H1 (cell line): ENCODE results near the gene FLT1. TPM values are rescaled to one million over a fixed set of nuclear protein-coding genes. Genes with fewer than 3 reads are reported as not detected.

Source experiments
- CTCF ChIA-PET: fragments of 300-600 bp; sonication (Branson Sonifier 250); formaldehyde crosslinking; loops from one replicate; lab custom pipeline; 2021; ENCODE audit not compliant: partially characterized antibody; lab: Charles Lee
- POLR2A ChIA-PET: fragments of 300-600 bp; sonication (Branson Sonifier 250); formaldehyde crosslinking; loops from one replicate; lab custom pipeline; 2021; ENCODE audit warnings: inconsistent platforms; ENCODE audit not compliant: partially characterized antibody; lab: Charles Lee
- DNase-seq, 2 experiments: peaks; one replicate each; pipeline versions ENCODE4 v3.0.0 to v3.0.0-alpha.2; 2010 to 2022; ENCODE audit warnings: low spot score in 2 of 2, low read depth in 1 of 2, mixed read lengths in 1 of 2
- FAIRE-seq: peaks from 2 replicates; lab custom pipeline; 2011; peaks lifted over from hg19 to GRCh38; lab: Jason Lieb, UNC
- H2AFZ ChIP-seq: 2 replicates; pipeline ENCODE4 v1.8.1; 2012; ENCODE audit warnings: low read length, inconsistent platforms
- H2AK5ac ChIP-seq: 2 replicates; pipeline ENCODE4 v1.6.1; 2013; ENCODE audit warnings: low read depth, low read length
- H2BK120ac ChIP-seq: replicated peaks from 2 replicates; pipeline ENCODE3; 2013; ENCODE audit warnings: low read depth, low read length, inconsistent platforms
- H2BK12ac ChIP-seq: 2 replicates; pipeline ENCODE4 v1.6.1; 2013; ENCODE audit warnings: low read depth, low read length
- H2BK15ac ChIP-seq: 2 replicates; pipeline ENCODE4 v1.6.1; 2013; ENCODE audit warnings: low read length
- H2BK20ac ChIP-seq: 2 replicates; pipeline ENCODE4 v1.6.1; 2013; ENCODE audit warnings: low read length
- H2BK5ac ChIP-seq: 2 replicates; pipeline ENCODE4 v1.6.1; 2013; ENCODE audit warnings: low read depth, low read length
- H3K14ac ChIP-seq: 2 replicates; pipeline ENCODE4 v1.6.1; 2013; ENCODE audit warnings: inconsistent platforms; ENCODE audit not compliant: insufficient read length
- H3K18ac ChIP-seq: 2 replicates; pipeline ENCODE4 v1.6.1; 2013; ENCODE audit warnings: low read length; ENCODE audit errors: extremely low read depth
- H3K23ac ChIP-seq: 2 replicates; pipeline ENCODE4 v1.6.1; 2013; ENCODE audit warnings: inconsistent platforms; ENCODE audit not compliant: insufficient read length
- H3K23me2 ChIP-seq: 2 replicates; pipeline ENCODE4 v1.6.1; 2013; ENCODE audit warnings: low read depth, low read length
- H3K27ac ChIP-seq: 2 replicates; pipeline ENCODE4 v1.6.1; 2011; ENCODE audit warnings: low read depth, low read length, inconsistent platforms
- H3K27me3 ChIP-seq, 4 experiments: replicated peaks in 1 of 4; 1 replicate in 1 of 4; 2 replicates in 3 of 4; pipeline versions ENCODE4 v1.6.1 to v1.8.1; 2011 to 2013; ENCODE audit warnings: low read length in 3 of 4, mild to moderate bottlenecking in 3 of 4, inconsistent platforms in 2 of 4, mixed read lengths in 2 of 4, moderate library complexity in 1 of 4; ENCODE audit not compliant: control insufficient read depth in 3 of 4, insufficient read depth in 3 of 4; ENCODE audit errors: extremely low read depth in 1 of 4
- H3K36me3 ChIP-seq, 4 experiments: 2 replicates each; pipeline versions ENCODE4 v1.6.1 to v1.8.1; 2011 to 2013; ENCODE audit warnings: mild to moderate bottlenecking in 4 of 4, low read length in 3 of 4, moderate library complexity in 2 of 4, control low read depth in 1 of 4, inconsistent platforms in 1 of 4; ENCODE audit not compliant: insufficient read depth in 4 of 4, control insufficient read depth in 2 of 4
- H3K4ac ChIP-seq: replicated peaks from 2 replicates; pipeline ENCODE3; 2013; ENCODE audit warnings: low read length, low read depth, mixed read lengths, inconsistent platforms; ENCODE audit not compliant: insufficient read length
- H3K4me1 ChIP-seq, 4 experiments: replicated peaks in 1 of 4; 1 replicate in 1 of 4; 2 replicates in 3 of 4; pipeline versions ENCODE4 v1.6.1 to v1.8.1; 2011 to 2013; ENCODE audit warnings: low read length in 3 of 4, inconsistent platforms in 2 of 4, mixed read lengths in 1 of 4; ENCODE audit not compliant: insufficient read depth in 4 of 4, control insufficient read depth in 3 of 4
- H3K4me2 ChIP-seq, 2 experiments: 2 replicates each; pipeline versions ENCODE4 v1.6.1 to v1.8.1; 2011 to 2013; ENCODE audit warnings: low read depth in 2 of 2, low read length in 2 of 2, control low read depth in 1 of 2, inconsistent platforms in 1 of 2, mild to moderate bottlenecking in 1 of 2; ENCODE audit not compliant: insufficient read depth in 1 of 2
- H3K4me3 ChIP-seq, 4 experiments: fragments of 200-600, 300-600 bp in 1 of 4; sonication (generic), shearing (Covaris generic), sonication (Bioruptor Twin) in 1 of 4; 2 replicates each; pipeline versions ENCODE4 v1.5.1 to v1.8.1; 2011 to 2016; ENCODE audit warnings: low read length in 4 of 4, low read depth in 3 of 4, control low read depth in 2 of 4, inconsistent platforms in 2 of 4, mild to moderate bottlenecking in 2 of 4, mixed read lengths in 1 of 4, moderate library complexity in 1 of 4; ENCODE audit not compliant: insufficient read depth in 2 of 4; ENCODE audit errors: extremely low read depth in 1 of 4
- H3K56ac ChIP-seq: replicated peaks from 2 replicates; pipeline ENCODE3; 2013; ENCODE audit warnings: low read depth, mild to moderate bottlenecking, mixed read lengths, low read length, inconsistent platforms; ENCODE audit not compliant: insufficient read length
- H3K79me1 ChIP-seq: 2 replicates; pipeline ENCODE4 v1.6.1; 2013; ENCODE audit warnings: low read depth, low read length, control low read depth
- H3K79me2 ChIP-seq, 2 experiments: 2 replicates each; pipeline versions ENCODE4 v1.6.1 to v1.8.1; 2012 to 2013; ENCODE audit warnings: low read length in 2 of 2, mild to moderate bottlenecking in 2 of 2, inconsistent platforms in 1 of 2; ENCODE audit not compliant: insufficient read depth in 2 of 2, control insufficient read depth in 1 of 2
- H3K9ac ChIP-seq, 4 experiments: replicated peaks in 1 of 4; 1 replicate in 1 of 4; 2 replicates in 3 of 4; pipeline versions ENCODE4 v1.6.1 to v1.8.1; 2011 to 2013; ENCODE audit warnings: low read depth in 3 of 4, low read length in 3 of 4, control low read depth in 2 of 4, mild to moderate bottlenecking in 2 of 4, moderate library complexity in 2 of 4, inconsistent platforms in 1 of 4; ENCODE audit errors: extremely low read depth in 1 of 4
- H3K9me3 ChIP-seq, 2 experiments: 2 replicates each; pipeline versions ENCODE4 v1.6.1 to v1.8.1; 2012 to 2013; ENCODE audit warnings: mild to moderate bottlenecking in 2 of 2, moderate library complexity in 2 of 2, control low read depth in 1 of 2, inconsistent platforms in 1 of 2, low read depth in 1 of 2, low read length in 1 of 2, mixed read lengths in 1 of 2; ENCODE audit not compliant: insufficient read depth in 2 of 2
- H4K20me1 ChIP-seq, 2 experiments: replicated peaks in 1 of 2; 2 replicates each; pipeline versions ENCODE3 to v1.8.1; 2011 to 2013; ENCODE audit warnings: inconsistent platforms in 2 of 2, low read length in 2 of 2, mild to moderate bottlenecking in 1 of 2; ENCODE audit not compliant: insufficient read depth in 2 of 2, control insufficient read depth in 1 of 2
- H4K5ac ChIP-seq: 2 replicates; pipeline ENCODE4 v1.6.1; 2013; ENCODE audit warnings: low read length, low read depth, mixed read lengths, inconsistent platforms; ENCODE audit not compliant: insufficient read length
- H4K8ac ChIP-seq: 2 replicates; pipeline ENCODE4 v1.8.0; 2013; ENCODE audit warnings: mild to moderate bottlenecking, moderate library complexity, low read length, inconsistent platforms; ENCODE audit not compliant: insufficient read depth; ENCODE audit errors: extremely low read depth
- H4K91ac ChIP-seq: replicated peaks from 2 replicates; pipeline ENCODE3; 2013; ENCODE audit warnings: low read length, mixed read lengths, inconsistent platforms; ENCODE audit not compliant: insufficient read length
- ATF2 ChIP-seq: IDR thresholded peaks from 2 replicates; pipeline ENCODE4 v1.6.1; 2012; ENCODE audit warnings: low read length, inconsistent platforms
- CBX5 ChIP-seq: fragments of 300-800, 300-1000 bp; sonication (generic); IDR thresholded peaks from 2 replicates; pipeline ENCODE4 v1.7.1; 2016; ENCODE audit warnings: antibody characterized with exemption, low read length, low read depth
- CHD1 ChIP-seq: IDR thresholded peaks from 2 replicates; pipeline ENCODE4 v1.6.1; 2012; ENCODE audit warnings: low read depth, low read length, improper control_type of control experiment
- GABPA ChIP-seq: IDR thresholded peaks from 2 replicates; pipeline ENCODE4 v1.6.1; 2011; ENCODE audit warnings: mild to moderate bottlenecking, low read length, moderate library complexity, borderline replicate concordance; ENCODE audit not compliant: insufficient read depth
- SUZ12 ChIP-seq: fragments of 200-600 bp; sonication (generic); IDR thresholded peaks from 2 replicates; pipeline ENCODE4 v1.6.1; 2012; ENCODE audit warnings: mild to moderate bottlenecking, inconsistent platforms, low read length, moderate library complexity, mixed read lengths
- WGBS, 2 experiments: shearing (Covaris generic) in 1 of 2; methylation state at CpG; one replicate each; pipeline versions ENCODE4 v1.1.6 to v1.1.7; 2013 to 2015; ENCODE audit warnings: low lambda C conversion rate in 2 of 2, mixed read lengths in 2 of 2, inconsistent platforms in 1 of 2, low coverage in 1 of 2, missing lambda C conversion rate in 1 of 2; ENCODE audit not compliant: insufficient replicate concordance in 2 of 2, insufficient coverage in 1 of 2, insufficient read length in 1 of 2; ENCODE audit errors: extremely low coverage in 1 of 2, missing lambda C conversion rate in 1 of 2; 5-methylcytosine and 5-hydroxymethylcytosine counted together
- polyA plus RNA-seq, 7 experiments: library from polyadenylated mRNA; depleted of rRNA in 3 of 7; stranded (reverse) in 5 of 7; unstranded in 2 of 7; fragments of >200 nt in 5 of 7; fragments of 200-250 nt in 2 of 7; gene quantifications; 1 replicate in 5 of 7; 2 replicates in 1 of 7; 4 replicates in 1 of 7; pipeline versions ENCODE4 v1.2.1 to v1.2.3, GENCODE V29; 2011 to 2013; ENCODE audit warnings: missing spikeins in 2 of 7, mixed read lengths in 2 of 7
- total RNA-seq: library from RNA; stranded (reverse); fragmentation: NEBNext Ultra II Directional; extraction: Animal tissue kit (Norgen Biotek cat#: 25700); gene quantifications from 2 replicates; pipeline ENCODE4 v1.2.1, GENCODE V29; 2021
- TF ChIP-seq, protein P1 (sequence below): IDR thresholded peaks from 2 replicates; pipeline ENCODE4 v1.6.1; 2012; ENCODE audit warnings: inconsistent platforms
- TF ChIP-seq, protein P2 (sequence below), 3 experiments: IDR thresholded peaks; 1 replicate in 2 of 3; 2 replicates in 1 of 3; pipeline versions ENCODE4 v1.5.1 to v1.6.1; 2011; ENCODE audit warnings: low read length in 3 of 3, mild to moderate bottlenecking in 3 of 3, inconsistent platforms in 2 of 3, low read depth in 1 of 3, moderate library complexity in 1 of 3; ENCODE audit not compliant: insufficient read depth in 1 of 3; ENCODE audit errors: control extremely low read depth in 1 of 3

The FLT1 gene
- total and polyA plus RNA-seq, 2 of the 8 experiments (the other 6 are each of a cell fraction or from before 2014, with no cell fraction given) = 19.7 to 90.2 TPM

GRCh38 chr13:28329395-28330158 lies 165.4 kb downstream of the FLT1 start:
- Histone ChIP-seq H2BK20ac (no peak overlapping the region), H3K79me1 (0 out of 2 replicates have a peak, but pooled peaks cover 2% of the 10 kb centered on the region), H3K4me2 (no peak overlapping the region), H3K14ac (no peak overlapping the region), H3K27me3 (no peaks in the 10 kb centered on the region), H2BK5ac (0 out of 2 replicates have a peak overlapping the region, but pooled peaks have one; percentile 10), H3K4me3 (no peak overlapping the region), H3K36me3 (peaks cover 2 to 21% (median 12%) of the 10 kb centered on the region in 4 experiments; a peak in 7 of 8 replicates), H4K91ac (no peak overlapping the region), H3K18ac (no peak overlapping the region), H3K9me3 (no peaks in the 10 kb centered on the region), H3K9ac (no peak overlapping the region), H2BK12ac (no peak overlapping the region), H3K56ac (no peak overlapping the region), H4K20me1 (no peaks in the 10 kb centered on the region), H2BK120ac (no peak overlapping the region), H2AK5ac (no peak overlapping the region), H2BK15ac (no peak overlapping the region), H3K4me1 (no peaks in the 10 kb centered on the region), H3K23ac (no peak overlapping the region), H3K27ac (no peak overlapping the region), H3K79me2 (no peaks in the 10 kb centered on the region), H2AFZ (no peak overlapping the region), H3K4ac (no peak overlapping the region), H3K23me2 (no peaks in the 10 kb centered on the region), H4K8ac (no peak overlapping the region; the same call in 1 of the 2 replicates), H4K5ac (no peak overlapping the region)
- CTCF ChIA-PET = interaction anchor here (1.1 to 2.3 kb wide), 4 partner anchors 10 to 307 kb away, joined by 3 to 6 read pairs (median 4); no protein-coding TSS in a partner anchor
- WGBS, 2 experiments = 89% methylated on average over 17 of the region's 17 CpGs; no CpG with 5 or more reads in 1 of the 2 experiments
- FAIRE-seq (no peak), DNase-seq (no peak)
- POLR2A ChIA-PET = no interaction called here
- TF ChIP-seq, protein P1, sequence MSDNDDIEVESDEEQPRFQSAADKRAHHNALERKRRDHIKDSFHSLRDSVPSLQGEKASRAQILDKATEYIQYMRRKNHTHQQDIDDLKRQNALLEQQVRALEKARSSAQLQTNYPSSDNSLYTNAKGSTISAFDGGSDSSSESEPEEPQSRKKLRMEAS = no peak
- TF ChIP-seq GABPA = no peak
- TF ChIP-seq CHD1 = no peak
- TF ChIP-seq SUZ12 = no peak
- no peak for TF ChIP-seq ATF2
- TF ChIP-seq, protein P2, sequence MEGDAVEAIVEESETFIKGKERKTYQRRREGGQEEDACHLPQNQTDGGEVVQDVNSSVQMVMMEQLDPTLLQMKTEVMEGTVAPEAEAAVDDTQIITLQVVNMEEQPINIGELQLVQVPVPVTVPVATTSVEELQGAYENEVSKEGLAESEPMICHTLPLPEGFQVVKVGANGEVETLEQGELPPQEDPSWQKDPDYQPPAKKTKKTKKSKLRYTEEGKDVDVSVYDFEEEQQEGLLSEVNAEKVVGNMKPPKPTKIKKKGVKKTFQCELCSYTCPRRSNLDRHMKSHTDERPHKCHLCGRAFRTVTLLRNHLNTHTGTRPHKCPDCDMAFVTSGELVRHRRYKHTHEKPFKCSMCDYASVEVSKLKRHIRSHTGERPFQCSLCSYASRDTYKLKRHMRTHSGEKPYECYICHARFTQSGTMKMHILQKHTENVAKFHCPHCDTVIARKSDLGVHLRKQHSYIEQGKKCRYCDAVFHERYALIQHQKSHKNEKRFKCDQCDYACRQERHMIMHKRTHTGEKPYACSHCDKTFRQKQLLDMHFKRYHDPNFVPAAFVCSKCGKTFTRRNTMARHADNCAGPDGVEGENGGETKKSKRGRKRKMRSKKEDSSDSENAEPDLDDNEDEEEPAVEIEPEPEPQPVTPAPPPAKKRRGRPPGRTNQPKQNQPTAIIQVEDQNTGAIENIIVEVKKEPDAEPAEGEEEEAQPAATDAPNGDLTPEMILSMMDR (IDR thresholded peaks at IDR 0.05; ENCODE audit: control extremely low read depth in 1 of 3, insufficient read depth in 1 of 3, low read depth in 1 of 3, low read length in 3 of 3) = no peak
- TF ChIP-seq CBX5 = no peak
